ENCODE measurements around the gene ZFP62. TPM values are rescaled to one million over a fixed set of nuclear protein-coding genes. Genes with fewer than 3 reads are reported as not detected.

ZFP62 gene
- total RNA-seq, 2 donors from 2014 or later = 34.3 to 38.7 TPM

GRCh38 chr5:180865981-180866695 is 5.1 kb upstream of the ZFP62 start:
- H3K9ac ChIP-seq (ENCODE audit: low read depth in 2 of 2, low read length in 2 of 2) = peak overlapping the region in 1 of 2 donors; percentile 58
- intact Hi-C loops (cut with DNase I) = no loop called here
- peak overlapping the region; percentile 85 for H3K27ac ChIP-seq
- H3K36me3 ChIP-seq = no peaks in the 10 kb centered on the region
- peak; percentile 56 for DNase-seq
- H3K9me3 ChIP-seq = no peaks in the 10 kb centered on the region
- peaks cover 8% of the 10 kb centered on the region for H3K4me1 ChIP-seq
- no peak overlapping the region for H3K4me3 ChIP-seq
- H3K27me3 ChIP-seq = no peaks in the 10 kb centered on the region
- TF ChIP-seq, protein P1, sequence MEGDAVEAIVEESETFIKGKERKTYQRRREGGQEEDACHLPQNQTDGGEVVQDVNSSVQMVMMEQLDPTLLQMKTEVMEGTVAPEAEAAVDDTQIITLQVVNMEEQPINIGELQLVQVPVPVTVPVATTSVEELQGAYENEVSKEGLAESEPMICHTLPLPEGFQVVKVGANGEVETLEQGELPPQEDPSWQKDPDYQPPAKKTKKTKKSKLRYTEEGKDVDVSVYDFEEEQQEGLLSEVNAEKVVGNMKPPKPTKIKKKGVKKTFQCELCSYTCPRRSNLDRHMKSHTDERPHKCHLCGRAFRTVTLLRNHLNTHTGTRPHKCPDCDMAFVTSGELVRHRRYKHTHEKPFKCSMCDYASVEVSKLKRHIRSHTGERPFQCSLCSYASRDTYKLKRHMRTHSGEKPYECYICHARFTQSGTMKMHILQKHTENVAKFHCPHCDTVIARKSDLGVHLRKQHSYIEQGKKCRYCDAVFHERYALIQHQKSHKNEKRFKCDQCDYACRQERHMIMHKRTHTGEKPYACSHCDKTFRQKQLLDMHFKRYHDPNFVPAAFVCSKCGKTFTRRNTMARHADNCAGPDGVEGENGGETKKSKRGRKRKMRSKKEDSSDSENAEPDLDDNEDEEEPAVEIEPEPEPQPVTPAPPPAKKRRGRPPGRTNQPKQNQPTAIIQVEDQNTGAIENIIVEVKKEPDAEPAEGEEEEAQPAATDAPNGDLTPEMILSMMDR (IDR thresholded peaks at IDR 0.05) = no peak

DNA sequence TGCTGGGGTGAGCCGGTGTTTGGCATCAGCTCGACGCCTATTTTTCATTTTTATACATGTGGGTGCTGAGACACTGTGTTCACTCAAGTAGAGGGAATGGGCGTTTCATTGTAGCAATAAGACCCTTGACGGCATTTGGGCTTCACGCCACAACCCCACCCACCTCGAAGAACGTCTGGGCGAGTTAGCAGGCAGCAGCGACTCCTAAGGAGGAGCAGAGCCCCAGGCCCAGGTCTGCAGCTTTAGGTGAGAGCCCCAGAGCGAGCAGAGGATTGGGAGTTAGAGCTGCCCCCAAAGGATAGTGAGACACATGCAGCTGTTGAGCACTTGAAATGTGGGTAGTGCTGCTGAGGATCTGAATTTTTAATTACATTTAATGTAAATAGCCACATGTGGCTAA is 1.6 kb upstream of the ZFP62 start:
- H3K36me3 ChIP-seq = no peaks in the 10 kb centered on the region
- H3K4me3 ChIP-seq = no peak overlapping the region
- peaks cover 8% of the 10 kb centered on the region for H3K4me1 ChIP-seq
- intact Hi-C loops (cut with DNase I) = no loop called here
- H3K9me3 ChIP-seq = no peaks in the 10 kb centered on the region
- TF ChIP-seq, protein P1 (IDR thresholded peaks at IDR 0.05) = no peak
- peak overlapping the region; percentile 65 for H3K27ac ChIP-seq
- no peaks in the 10 kb centered on the region for H3K27me3 ChIP-seq
- no peak overlapping the region for H3K9ac ChIP-seq (ENCODE audit: low read depth in 2 of 2, low read length in 2 of 2)
- no peak for DNase-seq

DNA sequence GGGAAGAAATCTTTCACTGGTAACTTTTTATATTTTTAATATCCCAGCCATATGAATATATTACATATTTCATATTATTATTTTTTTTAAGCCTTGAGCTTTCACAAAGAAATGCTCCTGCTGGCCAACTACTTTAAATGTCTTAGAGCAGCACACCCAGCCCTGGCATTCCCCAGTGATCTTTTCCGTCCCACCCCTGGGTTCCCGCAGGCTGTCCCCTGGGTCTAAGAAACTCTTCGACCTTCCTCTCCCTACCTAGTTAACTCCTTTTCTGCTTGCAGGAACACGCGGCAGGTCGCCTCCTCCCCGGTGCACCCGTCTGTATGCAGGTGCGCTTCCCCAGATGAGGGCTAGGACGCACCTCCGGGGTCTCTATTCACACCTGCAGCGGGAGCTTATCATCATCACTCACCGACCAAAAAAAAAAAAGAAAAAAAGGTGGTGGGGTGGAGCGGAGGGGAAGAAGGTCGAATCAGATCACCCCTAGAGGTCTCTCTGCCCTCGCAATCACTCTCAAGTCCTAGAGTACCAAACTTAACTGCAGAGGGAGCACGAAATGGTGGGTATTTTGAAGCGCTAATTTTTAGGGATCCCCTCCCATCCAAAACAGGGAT is 696 bp downstream of the ZFP62 start:
- H3K27ac ChIP-seq = peak overlapping the region; percentile 96
- DNase-seq = peak; percentile 44
- H3K9me3 ChIP-seq = no peaks in the 10 kb centered on the region
- H3K4me3 ChIP-seq = peak overlapping the region; percentile 69
- TF ChIP-seq, protein P1 (IDR thresholded peaks at IDR 0.05) = peak; percentile 19
- peaks cover 8% of the 10 kb centered on the region for H3K4me1 ChIP-seq
- H3K9ac ChIP-seq (ENCODE audit: low read depth in 2 of 2, low read length in 2 of 2) = peak overlapping the region; percentile 78 to 96
- intact Hi-C loops (cut with DNase I) = no loop called here
- no peaks in the 10 kb centered on the region for H3K36me3 ChIP-seq
- H3K27me3 ChIP-seq = no peaks in the 10 kb centered on the region

GRCh38 chr5:180858586-180858985 is 2.5 kb downstream of the ZFP62 start:
- TF ChIP-seq, protein P1 (IDR thresholded peaks at IDR 0.05) = no peak
- Histone ChIP-seq H3K27ac (no peak overlapping the region), H3K4me1 (peaks cover 8% of the 10 kb centered on the region), H3K9ac (ENCODE audit: low read depth in 2 of 2, low read length in 2 of 2) (no peak overlapping the region), H3K4me3 (no peak overlapping the region), H3K36me3 (no peaks in the 10 kb centered on the region), H3K27me3 (no peaks in the 10 kb centered on the region), H3K9me3 (no peaks in the 10 kb centered on the region)
- DNase-seq = no peak
- intact Hi-C loops (cut with DNase I) = no loop called here

GRCh38 chr5:180853848-180854176 is 7.3 kb downstream of the ZFP62 start:
- intact Hi-C loops (cut with DNase I) = no loop called here
- Histone ChIP-seq H3K4me1 (no peaks in the 10 kb centered on the region), H3K9ac (ENCODE audit: low read depth in 2 of 2, low read length in 2 of 2) (no peak overlapping the region), H3K27me3 (no peaks in the 10 kb centered on the region), H3K36me3 (peaks cover 20% of the 10 kb centered on the region), H3K9me3 (no peaks in the 10 kb centered on the region), H3K27ac (no peak overlapping the region), H3K4me3 (no peak overlapping the region)
- TF ChIP-seq, protein P1 (IDR thresholded peaks at IDR 0.05) = no peak
- no peak for DNase-seq
